COLO829 (cell line): ENCODE measurements around the gene ZFP92.
"Not testable (repeated sequence)": the region's sequence is repeated elsewhere in the genome, so short reads cannot be mapped to it uniquely, and the experiment has no call there.

ENCODE experiments used
- DNase-seq: peaks from one replicate; pipeline ENCODE4 v3.0.0; 2012; ENCODE audit warnings: low spot score

Gene ZFP92, protein sequence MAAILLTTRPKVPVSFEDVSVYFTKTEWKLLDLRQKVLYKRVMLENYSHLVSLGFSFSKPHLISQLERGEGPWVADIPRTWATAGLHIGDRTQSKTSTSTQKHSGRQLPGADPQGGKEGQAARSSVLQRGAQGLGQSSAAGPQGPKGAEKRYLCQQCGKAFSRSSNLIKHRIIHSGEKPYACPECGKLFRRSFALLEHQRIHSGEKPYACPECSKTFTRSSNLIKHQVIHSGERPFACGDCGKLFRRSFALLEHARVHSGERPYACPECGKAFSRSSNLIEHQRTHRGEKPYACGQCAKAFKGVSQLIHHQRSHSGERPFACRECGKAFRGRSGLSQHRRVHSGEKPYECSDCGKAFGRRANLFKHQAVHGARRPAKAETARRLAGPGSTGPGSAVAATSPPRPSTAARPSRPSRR

GRCh38 chrX:153411255-153411987 is at the start of gene ZFP92:
TSS of gene ZFP92 (plus strand) at chrX:153411472. CDS start at chrX:153418323, 6,851 bp downstream.
- no peak for DNase-seq

GRCh38 chrX:153361781-153362397 is 49.4 kb upstream of the ZFP92 start:
- no peak for DNase-seq

GRCh38 chrX:153365670-153366069 is 45.6 kb upstream of the ZFP92 start:
- DNase-seq = no peak

DNA sequence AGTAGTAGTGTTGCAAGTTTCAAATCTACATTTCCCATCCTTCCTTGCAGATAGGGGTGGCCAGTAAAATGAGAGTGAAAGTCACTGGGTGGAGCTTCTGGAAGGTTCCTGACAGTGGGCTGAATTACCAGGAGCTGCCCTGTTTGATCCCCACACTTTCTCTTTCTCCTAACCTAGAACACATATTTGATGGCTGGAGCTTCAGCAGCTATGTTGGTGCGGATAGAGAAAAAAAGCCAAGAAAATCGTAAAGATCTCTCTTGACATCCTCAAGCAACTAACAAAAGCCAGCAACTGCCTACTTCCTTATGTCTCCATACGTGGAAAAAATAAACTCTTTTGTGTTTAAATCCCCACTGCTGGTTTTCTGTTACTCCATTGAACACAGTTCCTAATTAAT is 45.2 kb upstream of the ZFP92 start:
- no peak for DNase-seq

DNA sequence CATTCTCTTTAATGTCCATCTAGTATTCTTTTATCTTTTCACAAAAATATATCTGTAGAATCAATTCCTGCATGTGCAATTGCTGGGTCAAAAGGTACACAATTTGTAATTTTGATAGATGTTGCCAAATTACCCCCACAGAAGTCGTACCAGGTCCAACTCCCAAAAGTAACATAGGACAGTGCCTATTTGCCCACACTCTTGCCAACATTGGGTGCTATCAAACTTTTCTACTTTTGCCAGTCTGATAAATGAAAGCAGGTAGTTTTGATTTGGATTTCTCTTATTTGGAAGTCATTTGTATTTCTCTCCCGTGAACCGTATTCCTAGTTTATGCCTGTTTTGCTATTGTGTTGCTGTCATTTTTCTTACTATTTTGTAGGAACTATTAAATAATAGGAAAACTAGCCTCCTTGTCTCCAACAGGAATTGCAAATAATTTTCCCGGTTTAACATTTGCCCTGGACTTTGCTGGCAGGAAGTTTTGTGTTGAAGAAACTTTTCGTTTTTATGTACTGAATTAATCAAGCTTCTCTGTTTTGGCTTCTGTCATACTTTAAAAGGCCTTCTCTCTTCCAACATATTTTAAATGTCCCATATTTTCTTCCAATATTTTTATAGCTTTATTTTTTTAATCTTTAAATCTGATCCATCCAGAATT is 44.3 kb upstream of the ZFP92 start:
- no peak for DNase-seq

DNA sequence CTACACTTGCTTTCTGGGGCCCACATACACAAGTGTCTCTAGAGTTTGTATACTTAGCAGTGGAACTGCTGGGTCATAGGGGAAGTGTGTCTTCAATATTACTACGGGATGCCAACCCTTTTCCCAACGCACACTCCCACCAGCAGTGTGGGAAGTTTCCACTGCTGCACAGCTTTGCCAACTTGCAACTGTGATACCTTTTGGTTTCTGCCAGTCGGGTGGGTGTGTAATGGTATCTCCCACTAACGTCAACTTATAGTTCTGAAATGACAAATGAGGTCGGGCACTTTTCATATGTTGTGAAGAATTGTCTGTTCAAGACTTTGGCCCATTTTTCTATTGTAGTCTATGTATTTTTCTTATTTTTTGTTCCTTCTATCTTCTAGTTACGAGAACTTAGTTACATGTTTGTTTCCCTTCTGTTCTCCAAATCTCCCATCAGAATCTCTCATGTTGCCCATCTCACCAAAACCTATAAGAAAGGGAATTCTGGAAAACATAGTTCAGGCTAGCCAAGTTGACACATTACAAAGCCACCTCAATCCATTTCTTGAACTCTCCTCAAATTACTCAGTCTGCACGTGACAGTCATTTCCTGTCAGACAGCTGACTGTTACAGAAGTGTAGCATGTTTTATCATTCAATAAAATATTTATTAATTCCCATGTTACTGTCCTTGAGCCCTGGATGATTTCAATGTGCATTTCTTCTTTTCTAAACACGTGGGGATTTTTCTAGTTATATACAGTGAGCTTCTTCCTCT is 40.8 kb upstream of the ZFP92 start:
- DNase-seq = peak; percentile 4

- no peak for DNase-seq
Measured at GRCh38 chrX:153371256-153371655, 40.0 kb upstream of the ZFP92 start.

DNA sequence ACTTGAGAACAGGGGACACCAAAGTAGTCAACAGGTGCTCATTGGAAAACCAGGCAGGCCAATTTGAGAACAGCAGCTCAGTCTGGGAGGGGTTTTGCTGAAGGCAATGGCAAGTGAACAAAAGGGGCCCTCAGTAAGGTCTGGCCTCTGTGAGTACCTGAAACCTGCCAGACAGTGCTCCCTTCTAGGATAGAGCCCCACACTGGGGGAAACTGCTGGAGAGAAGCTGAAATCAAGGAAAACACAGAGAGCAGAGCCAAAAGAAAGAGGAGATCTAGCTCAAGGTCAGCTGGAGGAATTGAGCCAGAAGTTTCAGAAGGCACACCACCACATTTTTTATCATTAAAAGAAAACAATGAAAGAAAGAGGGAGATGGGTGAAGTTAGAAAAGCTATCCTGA is 38.3 kb upstream of the ZFP92 start:
- DNase-seq = no peak

DNA sequence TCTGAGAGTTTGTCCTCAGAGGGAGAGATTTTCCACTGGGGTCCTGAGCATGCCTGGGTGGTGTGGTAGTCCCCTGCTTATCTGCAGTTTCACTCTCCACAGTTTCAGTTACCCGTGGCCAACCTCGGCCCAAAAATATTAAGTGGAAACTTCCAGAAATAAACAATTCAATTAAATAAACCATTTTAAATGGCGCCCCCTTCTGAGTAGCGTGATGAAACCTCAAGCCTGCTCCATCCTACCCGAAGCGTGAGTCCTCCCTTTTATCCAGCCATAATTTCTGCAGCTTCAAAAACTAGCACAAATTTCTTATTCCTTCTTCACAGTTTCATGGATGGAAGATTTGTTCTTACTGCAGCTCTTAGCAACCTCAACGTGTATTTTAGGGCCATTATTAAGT is 36.8 kb upstream of the ZFP92 start:
- DNase-seq = no peak

DNA sequence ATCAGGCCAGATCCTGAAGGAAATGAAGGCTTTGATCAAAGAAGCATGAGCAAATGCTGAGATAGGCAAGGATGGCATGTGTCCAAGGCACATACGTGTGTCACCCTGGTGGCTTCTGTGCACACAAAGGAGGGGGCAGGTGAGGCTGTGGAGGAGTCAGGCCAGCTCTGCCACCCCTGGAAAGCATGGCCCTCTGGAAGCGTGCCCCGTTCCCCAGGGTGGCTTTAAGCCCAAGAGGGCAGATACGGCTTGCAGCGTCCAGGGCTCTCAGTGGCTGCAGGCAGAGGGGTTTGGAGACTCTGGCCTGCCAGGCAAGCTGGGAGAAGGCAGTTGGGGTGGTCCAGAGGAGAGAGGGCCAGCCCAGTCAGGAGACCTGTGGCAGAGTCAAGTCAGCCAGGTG is 35.7 kb upstream of the ZFP92 start:
- DNase-seq = no peak

DNA sequence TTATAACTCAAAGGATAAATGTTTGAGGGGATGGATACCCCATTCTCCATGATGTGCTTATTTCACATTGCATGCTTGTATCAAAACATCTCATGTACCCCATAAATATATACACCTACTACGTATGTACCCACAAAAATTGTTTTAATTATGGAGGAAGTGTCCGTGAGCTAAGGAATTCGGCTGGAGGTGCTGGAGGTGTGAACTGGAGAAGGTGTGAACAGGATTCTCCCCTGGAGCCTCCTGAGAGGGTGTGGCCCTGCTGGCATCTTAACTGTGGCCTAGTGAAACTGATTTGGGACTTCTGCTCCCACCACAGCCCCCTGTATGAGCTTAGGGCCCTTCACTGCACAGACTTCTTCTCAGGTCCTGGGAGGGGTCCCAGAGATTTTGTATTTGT is 33.5 kb upstream of the ZFP92 start:
- DNase-seq = no peak

DNA sequence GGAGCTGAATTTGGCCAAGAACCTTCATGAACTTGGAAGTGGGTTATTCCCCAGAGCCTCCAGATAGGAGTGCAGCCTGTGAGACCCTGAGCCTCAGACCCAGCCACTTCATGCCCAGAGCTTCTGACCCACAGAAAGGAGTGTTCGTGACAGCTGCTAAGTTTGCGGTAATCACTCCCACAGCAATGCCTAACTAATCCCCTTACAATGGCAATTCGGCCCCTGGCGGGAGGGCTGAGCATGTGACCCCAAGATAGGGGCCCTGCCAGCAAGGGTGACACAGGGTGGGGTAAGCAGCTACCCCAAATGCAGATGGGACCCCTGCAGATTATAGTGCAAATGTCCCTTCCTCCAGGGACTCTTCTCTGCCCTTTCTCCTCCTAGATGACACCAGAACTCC is 32.7 kb upstream of the ZFP92 start:
- no peak for DNase-seq

- no peak for DNase-seq
Measured at GRCh38 chrX:153379508-153379907, 31.8 kb upstream of the ZFP92 start.

GRCh38 chrX:153379971-153380581 is 31.2 kb upstream of the ZFP92 start:
- no peak for DNase-seq

DNA sequence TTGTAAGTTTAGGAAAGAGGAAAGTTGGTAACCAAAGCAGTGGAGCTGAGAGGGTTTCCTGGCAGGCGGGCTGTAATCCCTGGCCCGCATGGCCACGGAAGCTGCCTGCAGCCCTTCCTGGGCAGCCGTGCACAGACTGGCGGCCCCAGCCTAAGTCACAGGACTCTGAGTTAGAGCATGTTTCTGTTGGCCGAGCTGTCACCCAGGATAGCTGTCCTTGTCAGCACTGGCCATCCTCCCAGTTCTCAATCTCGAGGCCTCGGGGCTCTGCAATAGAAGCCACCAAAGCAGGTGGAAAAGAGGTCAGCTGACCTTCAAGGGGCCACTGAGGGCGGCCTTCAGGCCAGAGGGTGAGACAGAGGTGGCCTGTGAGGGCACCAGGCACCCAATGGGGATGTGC is 30.6 kb upstream of the ZFP92 start:
- no peak for DNase-seq

- DNase-seq = peak; percentile 49
Measured at GRCh38 chrX:153381684-153382532, 29.4 kb upstream of the ZFP92 start.

GRCh38 chrX:153382563-153383482 is 28.4 kb upstream of the ZFP92 start:
- no peak for DNase-seq

- DNase-seq = no peak
Measured at GRCh38 chrX:153384390-153384789, 26.9 kb upstream of the ZFP92 start.

- DNase-seq = not testable (repeated sequence)
Measured at GRCh38 chrX:153384973-153385372, 26.3 kb upstream of the ZFP92 start.
